OCI-LY3 (cell line): ENCODE measurements around the gene SLC2A4RG.

ENCODE experiments used
- H2AFZ ChIP-seq: fragments of 200-600, 300-600 bp; shearing (Covaris generic); 2 replicates; pipeline ENCODE4 v1.6.0; 2014; ENCODE audit warnings: antibody characterized with exemption, low read depth, low read length
- H3K27ac ChIP-seq: fragments of 200-600, 300-600 bp; sonication (generic); 2 replicates; pipeline ENCODE4 v1.5.1; 2014; ENCODE audit warnings: mild to moderate bottlenecking, low read length, moderate library complexity, mixed read lengths
- H3K27me3 ChIP-seq: fragments of 200-600, 300-600 bp; sonication (generic); 2 replicates; pipeline ENCODE4 v1.6.1; 2014; ENCODE audit warnings: low read depth, low read length, mixed read lengths
- H3K36me3 ChIP-seq: fragments of 200-600, 300-600 bp; sonication (generic); replicated peaks from 2 replicates; pipeline ENCODE3; 2014; ENCODE audit warnings: low read depth, low read length, mixed read lengths
- H3K4me1 ChIP-seq: fragments of 300-600, 200-600 bp; sonication (generic); 2 replicates; pipeline ENCODE4 v1.6.1; 2014; ENCODE audit warnings: low read length, mixed read lengths
- H3K4me2 ChIP-seq: fragments of 200-600, 300-600 bp; sonication (generic); 2 replicates; pipeline ENCODE4 v1.6.1; 2014; ENCODE audit warnings: low read length, mixed read lengths
- H3K4me3 ChIP-seq: fragments of 300-600, 200-600 bp; sonication (generic); 2 replicates; pipeline ENCODE4 v1.5.1; 2014; ENCODE audit warnings: antibody characterized with exemption, mild to moderate bottlenecking, low read length, moderate library complexity
- H3K79me2 ChIP-seq: fragments of 300-600, 200-600 bp; shearing (Covaris generic); 2 replicates; pipeline ENCODE4 v1.6.1; 2014; ENCODE audit warnings: mild to moderate bottlenecking, low read length, mixed read lengths
- H3K9ac ChIP-seq: fragments of 300-600, 200-600 bp; shearing (Covaris generic); 2 replicates; pipeline ENCODE4 v1.6.0; 2014; ENCODE audit warnings: mild to moderate bottlenecking, low read length, moderate library complexity
- H3K9me3 ChIP-seq: fragments of 200-600, 300-600 bp; shearing (Covaris generic); 2 replicates; pipeline ENCODE4 v1.6.1; 2014; ENCODE audit warnings: low read length, mixed read lengths; ENCODE audit not compliant: insufficient read depth
- H4K20me1 ChIP-seq: fragments of 200-600, 300-600 bp; sonication (generic); 2 replicates; pipeline ENCODE4 v1.6.1; 2016; ENCODE audit warnings: low read length, mixed read lengths; ENCODE audit not compliant: insufficient read depth
- CTCF ChIP-seq: fragments of 200-600, 300-600 bp; sonication (generic); IDR thresholded peaks from 2 replicates; pipeline ENCODE4 v1.5.1; 2014; ENCODE audit warnings: antibody characterized with exemption, low read length, low read depth
- EZH2phosphoT487 ChIP-seq: fragments of 200-600 bp; shearing (Covaris generic); IDR thresholded peaks from 2 replicates; pipeline ENCODE4 v1.6.1; 2018; ENCODE audit warnings: antibody characterized with exemption, mixed run types, low read depth

The SLC2A4RG gene

GRCh38 chr20:63696306-63696627 lies 43.3 kb upstream of the SLC2A4RG start:
- no peak overlapping the region for H3K4me3 ChIP-seq
- no peaks in the 10 kb centered on the region for H4K20me1 ChIP-seq
- no peaks in the 10 kb centered on the region for H3K27me3 ChIP-seq
- peaks cover 26% of the 10 kb centered on the region for H3K4me1 ChIP-seq
- no peak overlapping the region for H2AFZ ChIP-seq
- no peaks in the 10 kb centered on the region for H3K36me3 ChIP-seq
- no peaks in the 10 kb centered on the region for H3K79me2 ChIP-seq
- H3K9me3 ChIP-seq = no peaks in the 10 kb centered on the region
- no peak overlapping the region for H3K27ac ChIP-seq
- TF ChIP-seq CTCF (no peak), EZH2phosphoT487 (no peak)
- H3K9ac ChIP-seq = no peak overlapping the region
- no peak overlapping the region for H3K4me2 ChIP-seq

- no peaks in the 10 kb centered on the region for H3K9me3 ChIP-seq
- H2AFZ ChIP-seq = no peak within 1 kb of the TSS
- H3K36me3 ChIP-seq = no peaks in the 10 kb centered on the region
- no peaks in the 10 kb centered on the region for H3K27me3 ChIP-seq
- H3K4me1 ChIP-seq = peaks cover 26% of the 10 kb centered on the region
- no peaks in the 10 kb centered on the region for H3K79me2 ChIP-seq
- no peaks in the 10 kb centered on the region for H4K20me1 ChIP-seq
- H3K9ac ChIP-seq = no peak within 1 kb of the TSS
- no peak within 1 kb of the TSS for H3K27ac ChIP-seq
- H3K4me3 ChIP-seq = no peak within 1 kb of the TSS
- no peak for TF ChIP-seq EZH2phosphoT487
- TF ChIP-seq CTCF = no peak
- H3K4me2 ChIP-seq = no peak within 1 kb of the TSS
Observed at GRCh38 chr20:63696628-63697356, 42.8 kb upstream of the SLC2A4RG start, which contains the start of gene TNFRSF6B. Gene TNFRSF6B (plus strand): TSS chr20:63696652. CDS start chr20:63696768, 116 bp downstream.

GRCh38 chr20:63697357-63697867 lies 42.2 kb upstream of the SLC2A4RG start:
- H4K20me1 ChIP-seq = no peaks in the 10 kb centered on the region
- H3K4me1 ChIP-seq = peaks cover 26% of the 10 kb centered on the region
- no peak overlapping the region for H3K4me3 ChIP-seq
- no peak for TF ChIP-seq EZH2phosphoT487
- TF ChIP-seq CTCF = no peak
- H3K9me3 ChIP-seq = no peaks in the 10 kb centered on the region
- no peak overlapping the region for H2AFZ ChIP-seq
- H3K36me3 ChIP-seq = no peaks in the 10 kb centered on the region
- no peak overlapping the region for H3K9ac ChIP-seq
- H3K27ac ChIP-seq = no peak overlapping the region
- no peaks in the 10 kb centered on the region for H3K79me2 ChIP-seq
- no peak overlapping the region for H3K4me2 ChIP-seq
- no peaks in the 10 kb centered on the region for H3K27me3 ChIP-seq

- peak overlapping the region; percentile 48; the same call in 1 of the 2 replicates for H3K27ac ChIP-seq
- H3K9me3 ChIP-seq = no peaks in the 10 kb centered on the region
- H2AFZ ChIP-seq = no peak overlapping the region
- no peaks in the 10 kb centered on the region for H4K20me1 ChIP-seq
- TF ChIP-seq CTCF (no peak), EZH2phosphoT487 (no peak)
- peaks cover 26% of the 10 kb centered on the region for H3K4me1 ChIP-seq
- H3K79me2 ChIP-seq = no peaks in the 10 kb centered on the region
- no peak overlapping the region for H3K9ac ChIP-seq
- peak overlapping the region; percentile 57 for H3K4me2 ChIP-seq
- 0 out of 2 replicates have a peak overlapping the region, but pooled peaks have one; percentile 34 for H3K4me3 ChIP-seq
- no peaks in the 10 kb centered on the region for H3K27me3 ChIP-seq
- H3K36me3 ChIP-seq = no peaks in the 10 kb centered on the region
Observed at GRCh38 chr20:63697868-63698545, 41.6 kb upstream of the SLC2A4RG start.
